ENCODE measurements around the gene MLPH. TPM values are rescaled to one million over a fixed set of nuclear protein-coding genes. Genes with fewer than 3 reads are reported as not detected.

The MLPH gene
- total and polyA plus RNA-seq, 2 of the 4 experiments (the other 2 are of a cell fraction), result 13.8 to 21.6 TPM

DNA sequence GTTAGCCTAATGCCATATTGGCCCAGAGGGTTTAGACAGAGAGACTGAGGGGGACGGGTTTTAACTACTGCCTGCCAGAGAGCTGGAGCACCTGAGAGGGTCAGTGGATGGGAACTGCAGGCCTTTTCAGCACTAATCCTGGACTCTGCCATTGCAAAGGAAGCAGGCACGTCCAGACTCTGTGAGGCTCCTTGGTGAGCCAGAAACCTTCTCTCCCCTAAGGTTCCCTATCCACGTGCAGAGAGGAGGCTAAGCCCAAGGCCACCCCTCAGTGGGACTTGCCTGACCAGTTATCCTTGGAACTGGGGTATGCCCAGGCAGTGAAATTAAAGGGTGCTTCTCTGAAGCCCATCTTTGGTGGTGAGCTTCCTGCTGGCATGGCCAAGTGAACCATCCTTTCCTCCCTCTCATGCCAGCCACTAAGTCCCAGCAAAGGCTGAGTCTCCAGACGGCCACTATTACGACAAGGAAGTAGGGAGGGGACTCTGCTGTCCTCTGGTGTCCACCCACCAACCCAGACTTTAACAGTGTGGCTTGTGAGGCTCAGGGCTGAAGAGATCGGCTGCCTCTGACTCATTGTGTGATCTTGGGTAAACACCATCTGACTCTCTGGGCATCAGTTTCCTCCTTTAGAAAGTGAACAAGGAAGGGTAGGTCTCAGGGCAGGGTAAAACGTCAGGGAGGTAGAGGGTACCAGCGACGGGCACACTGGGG is 3.9 kb upstream of the MLPH start:
- H2BK120ac ChIP-seq (ENCODE audit: low read depth, low read length), result peak overlapping the region; percentile 71
- H4K5ac ChIP-seq (ENCODE audit: low read depth, low read length), result peak overlapping the region; percentile 46; the same call in 1 of the 2 replicates
- no peaks in the 10 kb centered on the region for H3K36me3 ChIP-seq (ENCODE audit: control insufficient read depth, insufficient read depth, low read length)
- H2BK20ac ChIP-seq (ENCODE audit: low read depth, low read length), result peak overlapping the region; percentile 80
- H3K9ac ChIP-seq (ENCODE audit: low read depth, low read length), result no peak overlapping the region
- BruUV-seq (replicated peaks), result no TSS peak
- H2AFZ ChIP-seq (replicated peaks; ENCODE audit: low read length, poor library complexity), result peak overlapping the region; percentile 76
- dilution Hi-C loops (cut with HindIII; ENCODE audit: low sequenced_read_pairs, unreplicated experiment), result no loop called here
- peaks cover 3 to 25% of the 10 kb centered on the region in 2 experiments; a peak in 3 of 4 replicates for H3K79me1 ChIP-seq (ENCODE audit: low read depth in 1 of 2, low read length in 2 of 2)
- H3K4ac ChIP-seq (ENCODE audit: low read depth, low read length), result peak overlapping the region; percentile 77
- H3K14ac ChIP-seq (replicated peaks; ENCODE audit: low read depth, low read length), result peak overlapping the region; percentile 67; the same call in 1 of the 2 replicates
- H3K4me2 ChIP-seq (ENCODE audit: low read depth, low read length), result peak overlapping the region; percentile 45; the same call in 1 of the 2 replicates
- H4K8ac ChIP-seq (ENCODE audit: low read depth in 2 of 2, low read length in 2 of 2), result peak overlapping the region in 1 of 2 experiments; percentile 71; a peak in 2 of 4 replicates
- CTCF ChIA-PET, result interaction anchor here (0.5 to 0.7 kb wide), 2 partner anchors 305 to 780 kb away, joined by 3 to 4 read pairs; no protein-coding TSS in a partner anchor
- in situ Hi-C loops (cut with MboI; ENCODE audit: low sequenced_read_pairs), result no loop called here
- peak overlapping the region; percentile 18 for H3K18ac ChIP-seq (ENCODE audit: low read depth, low read length)
- peak overlapping the region; percentile 33 for H2BK5ac ChIP-seq (ENCODE audit: low read depth, low read length, poor library complexity, severe bottlenecking)
- H3K27me3 ChIP-seq (ENCODE audit: control insufficient read depth, insufficient read depth, low read length), result no peaks in the 10 kb centered on the region
- H3K23ac ChIP-seq (ENCODE audit: low read depth, low read length), result no peak overlapping the region
- peak overlapping the region; percentile 79; the same call in 1 of the 2 replicates for H4K91ac ChIP-seq (ENCODE audit: insufficient read depth, low read depth, low read length)
- peak overlapping the region; percentile 6; the same call in 1 of the 2 replicates for H3K27ac ChIP-seq (ENCODE audit: insufficient read depth, low read length)
- H3K4me1 ChIP-seq (ENCODE audit: control insufficient read depth, insufficient read depth, low read length), result peaks cover 11% of the 10 kb centered on the region
- no peaks in the 10 kb centered on the region for H3K9me3 ChIP-seq (ENCODE audit: control insufficient read depth, insufficient read depth, low read length)
- no peaks in the 10 kb centered on the region for H4K20me1 ChIP-seq (ENCODE audit: insufficient read depth, low read length)
- POLR2A ChIA-PET (ENCODE audit: unreplicated experiment), result no interaction called here
- peak; percentile 77 for DNase-seq
- no peak overlapping the region for H3K56ac ChIP-seq (ENCODE audit: extremely low read depth, insufficient read depth, low read length)
- intact Hi-C loops (cut with micrococcal nuclease), result no loop called here
- peak overlapping the region; percentile 54 for H2AK5ac ChIP-seq (ENCODE audit: low read depth, low read length)
- H2AK9ac ChIP-seq (replicated peaks; ENCODE audit: low read depth, low read length, poor library complexity), result peak overlapping the region; percentile 4
- peak; percentile 81 for ATAC-seq (ENCODE audit: low read depth)
- H2BK15ac ChIP-seq (ENCODE audit: low read depth, low read length), result peak overlapping the region; percentile 75; the same call in 1 of the 3 replicates
- H3K9me1 ChIP-seq (ENCODE audit: insufficient read depth, low read length), result peaks cover 11% of the 10 kb centered on the region
- H3K4me3 ChIP-seq (ENCODE audit: insufficient read depth, low read depth, low read length), result no peak overlapping the region
- no CpG with 5 or more reads among the region's 9 CpGs for WGBS, 2 experiments (ENCODE audit: extremely low coverage in 2 of 2, insufficient read length in 1 of 2)
- TF ChIP-seq FOS (IDR thresholded peaks at IDR 0.05; ENCODE audit: low read depth, low read length), result peak; percentile 74
- TF ChIP-seq CEBPB (IDR thresholded peaks at IDR 0.05; ENCODE audit: low read depth, low read length), result no peak
- peak; percentile 37 for TF ChIP-seq RAD21 (IDR thresholded peaks at IDR 0.05; ENCODE audit: low read length)
- TF ChIP-seq RFX5 (IDR thresholded peaks at IDR 0.05; ENCODE audit: low read depth, low read length), result no peak
- TF ChIP-seq CHD1 (IDR thresholded peaks at IDR 0.05; ENCODE audit: low read depth, low read length), result no peak
- peak; percentile 11; the same call in 1 of the 2 replicates for TF ChIP-seq POLR2A (IDR thresholded peaks at IDR 0.05; ENCODE audit: low read depth, low read length)
- no peak; the same call in 1 of the 2 replicates for TF ChIP-seq BHLHE40 (IDR thresholded peaks at IDR 0.05; ENCODE audit: low read depth, low read length)
- TF ChIP-seq MXI1 (IDR thresholded peaks at IDR 0.05; ENCODE audit: borderline replicate concordance, low read depth, low read length), result no peak
- TF ChIP-seq, protein P1, sequence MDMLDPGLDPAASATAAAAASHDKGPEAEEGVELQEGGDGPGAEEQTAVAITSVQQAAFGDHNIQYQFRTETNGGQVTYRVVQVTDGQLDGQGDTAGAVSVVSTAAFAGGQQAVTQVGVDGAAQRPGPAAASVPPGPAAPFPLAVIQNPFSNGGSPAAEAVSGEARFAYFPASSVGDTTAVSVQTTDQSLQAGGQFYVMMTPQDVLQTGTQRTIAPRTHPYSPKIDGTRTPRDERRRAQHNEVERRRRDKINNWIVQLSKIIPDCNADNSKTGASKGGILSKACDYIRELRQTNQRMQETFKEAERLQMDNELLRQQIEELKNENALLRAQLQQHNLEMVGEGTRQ (IDR thresholded peaks at IDR 0.05; ENCODE audit: low read depth, low read length), result peak; percentile 18; the same call in 1 of the 2 replicates
- no peak for TF ChIP-seq RCOR1 (IDR thresholded peaks at IDR 0.05; ENCODE audit: insufficient replicate concordance, low read length)
- TF ChIP-seq MAFK (IDR thresholded peaks at IDR 0.05; ENCODE audit: low read depth, low read length), result no peak
- no peak for TF ChIP-seq MAZ (IDR thresholded peaks at IDR 0.05; ENCODE audit: borderline replicate concordance, low read depth, low read length)
- TF ChIP-seq, protein P2, sequence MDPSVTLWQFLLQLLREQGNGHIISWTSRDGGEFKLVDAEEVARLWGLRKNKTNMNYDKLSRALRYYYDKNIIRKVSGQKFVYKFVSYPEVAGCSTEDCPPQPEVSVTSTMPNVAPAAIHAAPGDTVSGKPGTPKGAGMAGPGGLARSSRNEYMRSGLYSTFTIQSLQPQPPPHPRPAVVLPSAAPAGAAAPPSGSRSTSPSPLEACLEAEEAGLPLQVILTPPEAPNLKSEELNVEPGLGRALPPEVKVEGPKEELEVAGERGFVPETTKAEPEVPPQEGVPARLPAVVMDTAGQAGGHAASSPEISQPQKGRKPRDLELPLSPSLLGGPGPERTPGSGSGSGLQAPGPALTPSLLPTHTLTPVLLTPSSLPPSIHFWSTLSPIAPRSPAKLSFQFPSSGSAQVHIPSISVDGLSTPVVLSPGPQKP (IDR thresholded peaks at IDR 0.05; ENCODE audit: borderline replicate concordance, low read depth, low read length), result no peak
- TF ChIP-seq SMC3 (IDR thresholded peaks at IDR 0.05; ENCODE audit: low read depth, low read length), result peak; percentile 21; the same call in 1 of the 2 replicates

All from IMR-90 (cell line).